ENCODE measurements around the gene ZNF511.
A peak's percentile ranks its signal among the peaks of the same experiment; 100 is the strongest.

Gene ZNF511

GRCh38 chr10:133307776-133308420 lies 816 bp upstream of the ZNF511 start:
- ChIA-PET POLR2A (interaction anchor here (1.6 kb wide), 1 partner anchor 22 kb away, joined by 5 read pairs; no protein-coding TSS in a partner anchor), CTCF (interaction anchor here (0.6 to 2.4 kb wide), 14 partner anchors 9 to 306 kb away, joined by 3 to 7 read pairs (median 4); no protein-coding TSS in a partner anchor)
- Histone ChIP-seq H3K9me3 (ENCODE audit: control insufficient read depth, insufficient read depth, low read depth, low read length) (no peaks in the 10 kb centered on the region), H3K27ac (ENCODE audit: extremely low read depth, low read depth, low read length) (peak overlapping the region; percentile 88), H3K36me3 (ENCODE audit: control insufficient read depth in 2 of 2, insufficient read depth in 1 of 2, low read length in 2 of 2) (peaks cover 7 to 52% of the 10 kb centered on the region in 2 experiments; a peak in 2 of 3 replicates), H3K4me3 (ENCODE audit: low read depth, low read length) (peak overlapping the region; percentile 95), H3K4me1 (ENCODE audit: control insufficient read depth, insufficient read depth, low read length) (no peaks in the 10 kb centered on the region)
- TF ChIP-seq ZFHX2 (tag by site-specific recombination; conservative IDR thresholded peaks at IDR 0.05): no peak
- no peak for TF ChIP-seq ZNF23 (tag by site-specific recombination; IDR thresholded peaks at IDR 0.05; ENCODE audit: borderline replicate concordance)
- TF ChIP-seq ZNF704 (tag by site-specific recombination; IDR thresholded peaks at IDR 0.05): no peak
- TF ChIP-seq ZNF184 (tag by site-specific recombination; IDR thresholded peaks at IDR 0.05): no peak
- TF ChIP-seq ZNF645 (tag by site-specific recombination; IDR thresholded peaks at IDR 0.05): no peak
- TF ChIP-seq GFI1B (tag by site-specific recombination; IDR thresholded peaks at IDR 0.05): no peak
- TF ChIP-seq ZBTB8A (tag by site-specific recombination; IDR thresholded peaks at IDR 0.05): no peak
- TF ChIP-seq ZXDB (tag by site-specific recombination; IDR thresholded peaks at IDR 0.05): peak; percentile 55
- TF ChIP-seq ZNF426 (tag by site-specific recombination; IDR thresholded peaks at IDR 0.05): no peak
- no peak for TF ChIP-seq SP2 (tag by site-specific recombination; IDR thresholded peaks at IDR 0.05)
- no peak for TF ChIP-seq MEIS1 (CRISPR knock-in tag; IDR thresholded peaks at IDR 0.05; ENCODE audit: borderline replicate concordance)
- no peak for TF ChIP-seq KLF7 (tag by site-specific recombination; IDR thresholded peaks at IDR 0.05; ENCODE audit: borderline replicate concordance)
- no peak for TF ChIP-seq ZNF707 (tag by site-specific recombination; IDR thresholded peaks at IDR 0.05)
- TF ChIP-seq ZNF211 (tag by site-specific recombination; IDR thresholded peaks at IDR 0.05; ENCODE audit: low read depth): no peak
- TF ChIP-seq SP3 (tag by site-specific recombination; IDR thresholded peaks at IDR 0.05): no peak
- TF ChIP-seq TCF7L2 (IDR thresholded peaks at IDR 0.05; ENCODE audit: borderline replicate concordance, low read depth, low read length): no peak
- no peak for TF ChIP-seq ZNF549 (tag by site-specific recombination; IDR thresholded peaks at IDR 0.05)
- no peak for TF ChIP-seq GLI4 (tag by site-specific recombination; IDR thresholded peaks at IDR 0.05)
- no peak for TF ChIP-seq PRDM1 (tag by site-specific recombination; IDR thresholded peaks at IDR 0.05)
- no peak for TF ChIP-seq ZNF544 (tag by site-specific recombination; IDR thresholded peaks at IDR 0.05)
- no peak for TF ChIP-seq OSR2 (tag by site-specific recombination; IDR thresholded peaks at IDR 0.05)
- no peak for TF ChIP-seq ZBTB26 (tag by site-specific recombination; optimal IDR thresholded peaks at IDR 0.05)
- TF ChIP-seq REPIN1 (tag by site-specific recombination; IDR thresholded peaks at IDR 0.05; ENCODE audit: low read depth): no peak
- TF ChIP-seq ZNF677 (tag by site-specific recombination; IDR thresholded peaks at IDR 0.05): no peak
- TF ChIP-seq ZNF624 (tag by site-specific recombination; IDR thresholded peaks at IDR 0.05): no peak
- no peak for TF ChIP-seq ZNF248 (tag by site-specific recombination; IDR thresholded peaks at IDR 0.05)
- TF ChIP-seq BCL11B (tag by site-specific recombination; IDR thresholded peaks at IDR 0.05; ENCODE audit: low read depth): no peak
- TF ChIP-seq ZNF623 (tag by site-specific recombination; IDR thresholded peaks at IDR 0.05): no peak
- no peak; the same call in 1 of the 2 replicates for TF ChIP-seq ZFP69B (tag by site-specific recombination; IDR thresholded peaks at IDR 0.05)
- TF ChIP-seq SP7 (tag by site-specific recombination; IDR thresholded peaks at IDR 0.05): peak; percentile 25; the same call in 1 of the 2 replicates
- TF ChIP-seq ZNF324 (tag by site-specific recombination; IDR thresholded peaks at IDR 0.05): no peak
- no peak for TF ChIP-seq ZNF366 (tag by site-specific recombination; conservative IDR thresholded peaks at IDR 0.05)
- TF ChIP-seq PRDM4 (tag by site-specific recombination; IDR thresholded peaks at IDR 0.05): no peak
- no peak for TF ChIP-seq ZNF362 (tag by site-specific recombination; IDR thresholded peaks at IDR 0.05)

Data from HEK293 (cell line).